ENCODE measurements around the gene LILRA1.
"Not testable (repeated sequence)": the region's sequence is repeated elsewhere in the genome, so short reads cannot be mapped to it uniquely, and the experiment has no call there.

LILRA1 gene

GRCh38 chr19:54593445-54593844 is at the start of gene LILRA1:
Gene LILRA1, plus strand, starts transcription at chr19:54593632. Its CDS starts 613 bp downstream, at chr19:54594245.
- not testable (repeated sequence) for DNase-seq (ENCODE audit: low read depth in 2 of 2)

- no peak for DNase-seq (ENCODE audit: low read depth in 2 of 2)
Measured at GRCh38 chr19:54548806-54549205, 44.6 kb upstream of the LILRA1 start.

GRCh38 chr19:54549224-54549623 is 44.2 kb upstream of the LILRA1 start:
- DNase-seq (ENCODE audit: low read depth in 2 of 2): no peak

- no peak for DNase-seq (ENCODE audit: low read depth in 2 of 2)
Measured at GRCh38 chr19:54551293-54551692, 42.1 kb upstream of the LILRA1 start.

- DNase-seq (ENCODE audit: low read depth in 2 of 2): no peak
Measured at GRCh38 chr19:54551950-54552912, 41.2 kb upstream of the LILRA1 start.

GRCh38 chr19:54552913-54553310 is 40.5 kb upstream of the LILRA1 start:
- DNase-seq (ENCODE audit: low read depth in 2 of 2): no peak

GRCh38 chr19:54554006-54554405 is 39.4 kb upstream of the LILRA1 start:
- DNase-seq (ENCODE audit: low read depth in 2 of 2): no peak

- no peak for DNase-seq (ENCODE audit: low read depth in 2 of 2)
Measured at GRCh38 chr19:54554896-54555295, 38.5 kb upstream of the LILRA1 start.

GRCh38 chr19:54556194-54556593 is 37.2 kb upstream of the LILRA1 start:
- DNase-seq (ENCODE audit: low read depth in 2 of 2): no peak

GRCh38 chr19:54558339-54558738 is 35.1 kb upstream of the LILRA1 start:
- no peak for DNase-seq (ENCODE audit: low read depth in 2 of 2)

GRCh38 chr19:54560881-54561385 is 32.5 kb upstream of the LILRA1 start:
- no peak for DNase-seq (ENCODE audit: low read depth in 2 of 2)

GRCh38 chr19:54561840-54562239 is 31.6 kb upstream of the LILRA1 start:
- DNase-seq (ENCODE audit: low read depth in 2 of 2): no peak

GRCh38 chr19:54563206-54563605 is 30.2 kb upstream of the LILRA1 start:
- not testable (repeated sequence) for DNase-seq (ENCODE audit: low read depth in 2 of 2)

GRCh38 chr19:54570316-54570715 is 23.1 kb upstream of the LILRA1 start:
- no peak for DNase-seq (ENCODE audit: low read depth in 2 of 2)

GRCh38 chr19:54571715-54572615 is 21.5 kb upstream of the LILRA1 start:
- not testable (repeated sequence) for DNase-seq (ENCODE audit: low read depth in 2 of 2)

GRCh38 chr19:54572696-54573311 is 20.6 kb upstream of the LILRA1 start:
- DNase-seq (ENCODE audit: low read depth in 2 of 2): no peak

GRCh38 chr19:54573330-54573872 is 20.0 kb upstream of the LILRA1 start, which contains the start of gene LILRA2:
Gene LILRA2, plus strand, starts transcription at chr19:54573790. Its CDS starts 89 bp downstream, at chr19:54573879.
- no peak for DNase-seq (ENCODE audit: low read depth in 2 of 2)

- no peak for DNase-seq (ENCODE audit: low read depth in 2 of 2)
Measured at GRCh38 chr19:54574051-54574450, 19.4 kb upstream of the LILRA1 start.

- DNase-seq (ENCODE audit: low read depth in 2 of 2): no peak
Measured at GRCh38 chr19:54574527-54575056, 18.8 kb upstream of the LILRA1 start.

GRCh38 chr19:54575205-54575604 is 18.2 kb upstream of the LILRA1 start:
- not testable (repeated sequence) for DNase-seq (ENCODE audit: low read depth in 2 of 2)

GRCh38 chr19:54576411-54576976 is 16.9 kb upstream of the LILRA1 start:
- no peak for DNase-seq (ENCODE audit: low read depth in 2 of 2)
